Muscle of arm (tissue), 12 donors: Measurements from ENCODE around the gene MRPS7. TPM values are rescaled to one million over a fixed set of nuclear protein-coding genes. Genes with fewer than 3 reads are reported as not detected.
"Not testable (repeated sequence)": the region's sequence is repeated elsewhere in the genome, so short reads cannot be mapped to it uniquely, and the experiment has no call there.

Experiments used
- DNase-seq: peaks from one replicate; pipeline ENCODE4 v3.0.0-alpha.2; 2013
- polyA plus RNA-seq, 12 donors: library from polyadenylated mRNA; unstranded; fragments of 120-200 nt; gene quantifications; one replicate each; pipeline ENCODE4 v1.2.1, GENCODE V29; 2013; ENCODE audit not compliant: insufficient read length in 12 of 12

The MRPS7 gene
- polyA plus RNA-seq, 12 donors = 34.6 to 65.3 (median 57.7) TPM; not detected in 1

- peak; percentile 43 for DNase-seq
Measured at GRCh38 chr17:75270218-75270965, 8.7 kb downstream of the MRPS7 start.

DNA sequence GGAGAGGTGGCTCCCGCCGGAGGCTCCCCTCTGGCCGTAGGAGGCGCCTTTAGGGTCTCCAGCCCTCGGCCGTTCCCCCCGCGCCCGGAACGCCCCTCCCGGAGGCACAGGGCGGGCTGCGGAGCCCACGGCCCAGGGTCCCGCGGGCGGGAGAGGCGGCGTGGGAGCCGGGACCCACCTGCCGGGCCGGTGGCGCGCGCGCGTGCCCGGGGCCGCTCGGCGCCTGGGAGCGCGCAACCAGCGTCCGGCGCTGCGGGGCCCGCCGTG, 9.2 kb downstream of the MRPS7 start, which contains the start of gene MIF4GD:
Gene MIF4GD, minus strand, starts transcription at position 266 of the 267 bp plus-strand sequence. CDS start 1,036 bp downstream, outside the sequence.
- no peak for DNase-seq

- peak; percentile 66 for DNase-seq
Measured at GRCh38 chr17:75271233-75271954, 9.7 kb downstream of the MRPS7 start.

DNA sequence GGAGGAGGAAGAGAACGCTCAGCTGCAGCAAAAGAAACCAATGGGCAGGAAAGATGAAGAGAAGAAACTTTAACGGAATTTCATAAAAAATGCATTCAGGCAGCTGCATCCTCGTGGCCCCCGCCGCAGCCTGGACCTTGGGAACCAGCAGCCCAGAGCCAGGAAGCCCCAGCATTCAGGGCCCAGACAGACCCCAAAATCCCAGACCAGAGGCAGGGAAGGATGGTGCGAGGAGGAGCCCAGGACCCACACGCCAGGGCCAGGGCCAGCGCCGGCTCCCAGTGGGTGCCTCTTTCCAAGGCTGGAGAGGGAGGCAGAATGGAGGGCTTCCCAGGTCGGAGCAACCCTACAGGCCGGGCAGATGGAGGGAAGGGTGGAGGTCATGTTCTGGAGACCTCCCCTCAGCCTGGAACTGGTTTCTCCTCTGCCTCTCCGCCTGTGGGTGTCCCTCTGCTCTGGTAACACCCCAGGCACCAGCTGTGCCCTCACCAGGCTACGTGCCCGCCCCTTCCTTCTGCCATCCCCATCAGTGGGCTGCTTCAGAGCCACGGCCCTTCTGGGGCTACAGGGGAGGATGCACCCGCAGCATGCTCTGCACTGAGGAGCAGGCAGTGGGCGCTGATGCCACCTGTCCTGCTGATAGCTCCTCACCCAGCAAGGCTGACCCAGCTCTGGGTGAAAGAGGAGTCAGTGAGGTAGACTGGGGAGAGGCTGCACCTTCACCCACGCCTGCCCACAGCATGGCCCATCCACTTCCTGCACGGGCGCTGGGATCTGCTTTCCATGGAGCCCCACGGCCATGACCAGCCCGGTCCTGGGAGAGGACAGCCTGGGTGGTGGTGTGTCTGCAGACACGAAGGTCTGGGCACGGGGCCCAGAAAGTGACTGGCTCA, 10.5 kb downstream of the MRPS7 start:
- DNase-seq = no peak

GRCh38 chr17:75272848-75273184, 11.1 kb downstream of the MRPS7 start:
- DNase-seq = no peak

- no peak for DNase-seq
Measured at GRCh38 chr17:75273977-75274708, 12.5 kb downstream of the MRPS7 start.

DNA sequence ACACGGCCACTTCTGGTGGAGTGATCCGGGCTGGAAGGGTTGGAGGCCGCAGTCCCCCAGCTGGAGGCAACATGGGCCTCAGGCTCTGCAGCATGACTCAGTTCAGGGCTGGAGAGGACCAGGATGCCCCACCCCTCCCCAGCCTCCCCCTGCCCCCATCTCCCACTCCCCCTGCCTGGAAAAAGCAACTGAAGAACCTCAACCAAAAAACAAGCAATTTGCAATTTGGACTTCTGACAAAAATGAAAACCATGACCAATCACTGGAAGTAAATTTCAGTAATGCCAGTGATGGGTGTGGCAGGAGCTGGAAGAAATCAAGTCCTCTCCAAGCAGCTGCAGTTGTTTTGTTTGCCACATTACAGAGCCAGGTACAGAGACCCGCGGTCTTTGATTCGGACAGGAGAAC, 16.0 kb downstream of the MRPS7 start:
- no peak for DNase-seq

GRCh38 chr17:75280189-75280588, 18.5 kb downstream of the MRPS7 start:
- not testable (repeated sequence) for DNase-seq

DNA sequence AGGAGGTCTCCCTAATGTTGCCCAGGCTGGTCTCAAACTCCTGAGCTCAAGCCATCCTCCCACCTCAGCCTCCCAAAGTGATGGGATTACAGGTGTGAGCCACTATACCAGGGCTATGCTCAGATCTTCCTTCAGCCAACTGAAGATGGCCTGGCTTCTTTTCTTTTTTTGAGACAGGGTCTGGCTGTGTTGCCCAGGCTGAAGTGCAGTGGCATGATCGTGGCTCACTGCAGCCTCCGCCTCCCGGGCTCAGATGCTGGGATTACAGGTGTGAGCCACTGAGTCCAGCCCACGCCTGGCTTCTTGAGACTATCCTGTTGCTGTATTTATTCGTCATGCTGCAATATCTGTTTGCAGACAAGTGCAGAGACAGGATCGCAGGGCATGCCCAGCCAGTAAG, 23.4 kb downstream of the MRPS7 start:
- DNase-seq = no peak

- no peak for DNase-seq
Measured at GRCh38 chr17:75287221-75287620, 25.5 kb downstream of the MRPS7 start.

DNA sequence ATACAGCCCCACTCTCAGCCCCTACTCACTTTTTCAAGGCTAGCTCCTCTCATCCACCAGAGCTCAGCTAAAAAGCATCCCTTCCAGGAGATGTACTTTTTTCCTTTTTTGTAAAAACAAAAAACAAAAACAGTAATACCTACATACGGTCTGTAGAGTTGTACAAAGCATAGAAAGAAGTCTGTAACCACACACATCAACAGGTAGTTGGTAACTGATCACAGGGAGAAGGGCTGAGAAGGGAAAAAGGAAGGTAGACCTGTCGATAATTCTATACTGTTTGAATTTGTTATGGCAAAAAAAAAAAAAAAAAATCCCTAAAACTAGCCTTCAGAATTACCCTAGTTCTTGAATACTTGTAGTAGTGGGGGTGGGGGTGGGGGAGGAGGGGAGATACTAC, 26.7 kb downstream of the MRPS7 start:
- no peak for DNase-seq

GRCh38 chr17:75288770-75289114, 27.1 kb downstream of the MRPS7 start:
- no peak for DNase-seq

GRCh38 chr17:75289115-75289831, 27.6 kb downstream of the MRPS7 start, which contains the start of gene SLC25A19:
TSS of gene SLC25A19 (minus strand) at chr17:75289433. CDS start at chr17:75286764, 2,669 bp downstream.
- DNase-seq = peak; percentile 98

- DNase-seq = no peak
Measured at GRCh38 chr17:75289832-75290337, 28.2 kb downstream of the MRPS7 start.

GRCh38 chr17:75292810-75293448, 31.2 kb downstream of the MRPS7 start:
- DNase-seq = not testable (repeated sequence)

GRCh38 chr17:75295201-75296158, 33.8 kb downstream of the MRPS7 start:
- DNase-seq = no peak

- no peak for DNase-seq
Measured at GRCh38 chr17:75300280-75300679, 38.6 kb downstream of the MRPS7 start.

DNA sequence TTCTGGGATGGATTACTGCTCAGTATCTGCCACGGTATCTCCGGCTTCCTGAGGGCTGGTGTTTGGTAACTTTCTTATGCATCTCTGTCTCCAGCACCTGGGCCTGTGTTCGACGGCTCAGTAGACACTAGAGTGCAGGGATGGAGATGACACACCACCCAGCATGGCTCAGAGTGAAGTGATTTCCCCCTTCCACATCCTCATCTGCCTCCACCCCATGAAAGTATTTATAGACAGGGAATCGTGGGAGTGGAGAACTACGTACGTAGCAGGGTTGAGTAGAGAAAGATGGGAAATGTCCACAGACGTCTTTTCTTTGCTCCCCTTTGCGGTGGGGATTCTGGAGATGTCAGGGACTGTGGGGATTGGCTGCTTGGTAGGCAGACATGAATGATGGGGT, 39.4 kb downstream of the MRPS7 start:
- no peak for DNase-seq
